ENCODE measurements around the gene MYBPC1.

MYBPC1 gene

GRCh38 chr12:101582937-101583336 lies 11.8 kb upstream of the MYBPC1 start:
- no peak overlapping the region for H3K4me3 ChIP-seq (ENCODE audit: low read depth, low read length)
- no peak for TF ChIP-seq CTCF (IDR thresholded peaks at IDR 0.05; ENCODE audit: low read depth, low read length, missing control alignments)
- no peak for DNase-seq (ENCODE audit: low read depth)

GRCh38 chr12:101590383-101590782 lies 4.4 kb upstream of the MYBPC1 start:
- DNase-seq (ENCODE audit: low read depth): no peak
- H3K4me3 ChIP-seq (ENCODE audit: low read depth, low read length): no peak overlapping the region
- no peak for TF ChIP-seq CTCF (IDR thresholded peaks at IDR 0.05; ENCODE audit: low read depth, low read length, missing control alignments)

DNA sequence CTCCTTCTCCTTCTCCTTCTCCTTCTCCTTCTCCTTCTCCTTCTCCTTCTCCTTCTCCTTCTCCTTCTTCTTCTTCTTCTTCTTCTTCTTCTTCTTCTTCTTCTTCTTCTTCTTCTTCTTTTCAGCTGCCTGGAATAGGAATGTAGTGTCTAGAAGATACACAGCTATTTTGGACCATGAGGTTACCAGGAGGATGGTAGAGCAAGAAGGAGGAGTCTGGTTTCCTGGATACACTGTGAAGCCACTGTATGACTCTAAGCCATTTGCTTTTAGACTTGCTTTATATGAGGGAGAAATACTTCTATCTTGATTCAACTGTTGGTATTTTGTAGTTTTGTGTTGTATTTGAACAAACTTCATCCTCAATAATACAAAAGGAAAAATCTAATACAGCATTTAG lies 3.0 kb upstream of the MYBPC1 start:
- no peak for DNase-seq (ENCODE audit: low read depth)
- no peak for TF ChIP-seq CTCF (IDR thresholded peaks at IDR 0.05; ENCODE audit: low read depth, low read length, missing control alignments)

GRCh38 chr12:101592448-101592847 lies 2.3 kb upstream of the MYBPC1 start:
- TF ChIP-seq CTCF (IDR thresholded peaks at IDR 0.05; ENCODE audit: low read depth, low read length, missing control alignments): no peak
- DNase-seq (ENCODE audit: low read depth): no peak

More for the DNA sequence above, 3.0 kb upstream of the MYBPC1 start:
- H3K4me3 ChIP-seq (ENCODE audit: low read depth, low read length): no peak overlapping the region

DNA sequence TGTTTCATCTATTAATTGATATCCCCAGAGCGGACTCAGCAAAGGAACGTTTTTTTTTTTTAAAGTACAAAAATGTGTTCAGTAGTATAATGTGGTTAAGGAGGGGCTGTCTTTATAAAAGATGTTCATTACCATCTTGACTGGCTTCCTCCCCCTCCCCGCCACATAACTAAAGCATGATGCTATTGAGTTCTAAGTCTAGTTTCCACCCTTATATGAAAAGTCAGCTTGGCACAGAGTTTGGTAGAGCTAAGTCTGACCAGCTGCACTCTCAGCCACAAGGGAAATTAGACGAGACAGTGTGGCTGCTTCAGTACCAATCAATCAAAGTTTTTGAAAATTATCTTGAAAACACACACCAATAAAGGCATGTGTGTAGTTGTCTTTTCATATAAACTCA lies 1.9 kb upstream of the MYBPC1 start:
- H3K4me3 ChIP-seq (ENCODE audit: low read depth, low read length): no peak overlapping the region
- no peak for DNase-seq (ENCODE audit: low read depth)
- no peak for TF ChIP-seq CTCF (IDR thresholded peaks at IDR 0.05; ENCODE audit: low read depth, low read length, missing control alignments)

More at GRCh38 chr12:101592448-101592847, 2.3 kb upstream of the MYBPC1 start:
- no peak overlapping the region for H3K4me3 ChIP-seq (ENCODE audit: low read depth, low read length)

DNA sequence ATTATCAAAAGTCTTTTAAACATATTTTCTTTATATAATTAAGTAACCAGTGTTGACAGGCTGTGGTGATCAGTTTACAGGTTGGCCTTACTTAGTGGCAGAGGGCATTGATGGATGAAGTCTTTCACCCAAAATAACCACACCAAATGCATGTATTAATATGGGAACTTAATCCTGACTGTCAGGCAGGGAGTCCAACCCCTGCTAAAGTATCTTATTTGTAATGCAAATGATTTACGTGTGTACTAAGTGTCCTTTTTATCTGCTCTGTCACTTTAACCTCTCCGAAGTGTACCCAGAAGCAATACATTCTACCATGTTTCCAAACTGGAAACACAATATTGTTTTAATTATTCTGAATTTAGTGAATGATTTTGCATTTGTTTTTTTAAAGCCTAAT lies 1.4 kb downstream of the MYBPC1 start:
- no peak overlapping the region for H3K4me3 ChIP-seq (ENCODE audit: low read depth, low read length)
- DNase-seq (ENCODE audit: low read depth): no peak
- no peak for TF ChIP-seq CTCF (IDR thresholded peaks at IDR 0.05; ENCODE audit: low read depth, low read length, missing control alignments)

DNA sequence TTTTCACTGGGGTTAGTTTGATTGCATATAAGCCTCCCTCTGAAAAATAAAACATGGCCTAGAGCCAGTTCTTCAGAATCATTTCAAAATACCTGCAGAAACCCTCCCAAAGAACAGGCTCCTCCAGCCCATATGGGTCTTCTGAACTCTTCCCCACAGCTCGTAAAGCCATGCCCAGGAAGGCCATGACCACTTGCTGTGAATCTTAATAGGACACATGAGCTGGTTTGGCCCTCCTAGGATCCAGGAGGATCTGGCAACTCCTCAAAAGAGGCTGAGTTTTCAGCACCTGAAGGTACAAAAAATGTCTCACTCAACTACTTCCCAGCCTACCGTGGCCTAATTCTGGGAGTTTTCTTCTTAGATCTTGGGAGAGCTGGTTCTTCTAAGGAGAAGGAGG lies 2.4 kb downstream of the MYBPC1 start:
- H3K4me3 ChIP-seq (ENCODE audit: low read depth, low read length): no peak overlapping the region
- TF ChIP-seq CTCF (IDR thresholded peaks at IDR 0.05; ENCODE audit: low read depth, low read length, missing control alignments): no peak
- DNase-seq (ENCODE audit: low read depth): no peak

All from GM12864 (cell line).